LHCN-M2 (cell line): Measurements from ENCODE around the gene CBY2. TPM values are rescaled to one million over a fixed set of nuclear protein-coding genes. Genes with fewer than 3 reads are reported as not detected.

Experiments used
- DNase-seq: peaks from one replicate; pipeline ENCODE4 v3.0.0-alpha.2; 2012; ENCODE audit warnings: low read depth
- total RNA-seq: library from RNA; depleted of rRNA; stranded (reverse); fragments of >200 nt; gene quantifications from 2 replicates; pipeline ENCODE4 v1.2.3, GENCODE V29; 2014

Gene CBY2
- total RNA-seq, 1 experiment from 2014 or later = not detected

- no peak for DNase-seq
Measured at GRCh38 chr13:45700971-45701900, 884 bp upstream of the CBY2 start.

- DNase-seq = no peak
Measured at GRCh38 chr13:45702869-45703391, 810 bp downstream of the CBY2 start.

GRCh38 chr13:45704211-45704739 lies 2.2 kb downstream of the CBY2 start:
- no peak for DNase-seq

GRCh38 chr13:45704854-45705695 lies 3.0 kb downstream of the CBY2 start:
- DNase-seq = no peak

- no peak for DNase-seq
Measured at GRCh38 chr13:45705918-45706317, 3.8 kb downstream of the CBY2 start.

- DNase-seq = no peak
Measured at GRCh38 chr13:45707516-45708100, 5.5 kb downstream of the CBY2 start.

GRCh38 chr13:45711951-45712350 lies 9.8 kb downstream of the CBY2 start:
- no peak for DNase-seq

GRCh38 chr13:45713106-45713690 lies 11.1 kb downstream of the CBY2 start:
- DNase-seq = no peak

- DNase-seq = no peak
Measured at GRCh38 chr13:45713721-45714120, 11.6 kb downstream of the CBY2 start.

GRCh38 chr13:45714170-45714569 lies 12.1 kb downstream of the CBY2 start:
- DNase-seq = no peak

- DNase-seq = no peak
Measured at GRCh38 chr13:45715351-45715750, 13.2 kb downstream of the CBY2 start.

GRCh38 chr13:45717349-45717748 lies 15.2 kb downstream of the CBY2 start:
- no peak for DNase-seq

GRCh38 chr13:45718063-45718462 lies 15.9 kb downstream of the CBY2 start:
- DNase-seq = peak; percentile 13

- DNase-seq = no peak
Measured at GRCh38 chr13:45718992-45719391, 16.9 kb downstream of the CBY2 start.

GRCh38 chr13:45721203-45721731 lies 19.1 kb downstream of the CBY2 start:
- no peak for DNase-seq

- no peak for DNase-seq
Measured at GRCh38 chr13:45723798-45724197, 21.7 kb downstream of the CBY2 start.

- peak; percentile 12 for DNase-seq
Measured at GRCh38 chr13:45728759-45729158, 26.6 kb downstream of the CBY2 start.

- DNase-seq = no peak
Measured at GRCh38 chr13:45731455-45731854, 29.3 kb downstream of the CBY2 start.

- no peak for DNase-seq
Measured at GRCh38 chr13:45732916-45733315, 30.8 kb downstream of the CBY2 start.

- no peak for DNase-seq
Measured at GRCh38 chr13:45733361-45733760, 31.2 kb downstream of the CBY2 start.

GRCh38 chr13:45737571-45738017 lies 35.5 kb downstream of the CBY2 start:
- no peak for DNase-seq
